Smooth muscle cell (in vitro differentiated cells): ENCODE measurements around the gene LSP1. TPM values are rescaled to one million over a fixed set of nuclear protein-coding genes. Genes with fewer than 3 reads are reported as not detected.

Source experiments
- DNase-seq: peaks from one replicate; lab custom pipeline; 2025; ENCODE audit not compliant: unreplicated experiment; lab: John Stamatoyannopoulos, UW
- H2AFZ ChIP-seq: fragments of 200-600 bp; sonication (generic); 2 replicates; pipeline ENCODE4 v1.6.0; 2016; ENCODE audit warnings: antibody characterized with exemption, low read depth, mild to moderate bottlenecking
- H3F3A ChIP-seq: fragments of 200-600 bp; sonication (generic); 2 replicates; pipeline ENCODE4 v1.6.0; 2017; ENCODE audit warnings: antibody characterized with exemption, low read depth
- H3K27ac ChIP-seq: fragments of 200-600 bp; sonication (generic); 2 replicates; pipeline ENCODE4 v1.5.1; 2016; ENCODE audit warnings: low read depth, mild to moderate bottlenecking
- H3K27me3 ChIP-seq: fragments of 200-600 bp; sonication (generic); 2 replicates; pipeline ENCODE4 v1.6.1; 2016; ENCODE audit warnings: low read depth, mild to moderate bottlenecking
- H3K36me3 ChIP-seq: fragments of 200-600 bp; sonication (generic); 2 replicates; pipeline ENCODE4 v1.5.1; 2016; ENCODE audit warnings: low read depth
- H3K4me1 ChIP-seq: fragments of 200-600 bp; sonication (generic); 2 replicates; pipeline ENCODE4 v1.5.1; 2016; ENCODE audit warnings: low read depth
- H3K4me2 ChIP-seq: fragments of 200-600 bp; sonication (generic); 2 replicates; pipeline ENCODE4 v1.6.0; 2016; ENCODE audit warnings: mild to moderate bottlenecking
- H3K4me3 ChIP-seq: fragments of 200-600 bp; sonication (generic); 2 replicates; pipeline ENCODE4 v1.5.1; 2016; ENCODE audit warnings: mild to moderate bottlenecking
- H3K79me2 ChIP-seq: fragments of 200-600 bp; sonication (generic); 2 replicates; pipeline ENCODE4 v1.6.0; 2016; ENCODE audit warnings: low read depth, mild to moderate bottlenecking
- H3K9ac ChIP-seq: fragments of 200-600 bp; sonication (generic); 2 replicates; pipeline ENCODE4 v1.6.0; 2016; ENCODE audit warnings: low read depth
- H3K9me3 ChIP-seq: fragments of 200-600 bp; sonication (generic); replicated peaks from 2 replicates; pipeline ENCODE4 v1.5.1; 2016; ENCODE audit warnings: low read depth
- H4K20me1 ChIP-seq: fragments of 200-600 bp; sonication (generic); 2 replicates; pipeline ENCODE4 v1.6.0; 2016; ENCODE audit warnings: low read depth
- CTCF ChIP-seq: fragments of 200-600 bp; sonication (generic); IDR thresholded peaks from 2 replicates; pipeline ENCODE4 v1.5.1; 2017; ENCODE audit warnings: borderline replicate concordance, mild to moderate bottlenecking, antibody characterized with exemption; ENCODE audit not compliant: insufficient read depth, poor library complexity, severe bottlenecking
- WGBS: methylation state at CpG from one replicate; pipeline ENCODE4 v1.1.7; 2016; ENCODE audit warnings: low lambda C conversion rate; 5-methylcytosine and 5-hydroxymethylcytosine counted together
- polyA plus RNA-seq: library from polyadenylated mRNA; unstranded; fragments of >200 nt; fragmentation: Nextera tagmentation; extraction: Ambion mirVana; gene quantifications from 2 replicates; pipeline ENCODE4 v1.2.1, GENCODE V29; 2016
- total RNA-seq: library from RNA; depleted of rRNA; stranded (reverse); fragments of >200 nt; gene quantifications from 2 replicates; pipeline ENCODE4 v1.2.3, GENCODE V29; 2014

The LSP1 gene
- total and polyA plus RNA-seq, 2 experiments from 2014 or later = 2.1 to 13.7 TPM

GRCh38 chr11:1857064-1857463 is 4.2 kb downstream of the LSP1 start:
- WGBS = 92% methylated on average over 11 of the region's 11 CpGs
- H3K27me3 ChIP-seq = no peaks in the 10 kb centered on the region

GRCh38 chr11:1858154-1858553 is 5.3 kb downstream of the LSP1 start:
- H3K9me3 ChIP-seq = no peaks in the 10 kb centered on the region
- H3K4me2 ChIP-seq = no peak overlapping the region
- H3K79me2 ChIP-seq = no peaks in the 10 kb centered on the region
- no peaks in the 10 kb centered on the region for H3K36me3 ChIP-seq
- no peak for DNase-seq
- H4K20me1 ChIP-seq = no peaks in the 10 kb centered on the region
- no peak for TF ChIP-seq CTCF
- H3K4me1 ChIP-seq = no peaks in the 10 kb centered on the region
- H3K27me3 ChIP-seq = no peaks in the 10 kb centered on the region
- no peaks in the 10 kb centered on the region for H3F3A ChIP-seq
- H3K9ac ChIP-seq = no peak overlapping the region
- H2AFZ ChIP-seq = no peak overlapping the region
- 96% methylated on average over 9 of the region's 9 CpGs for WGBS
- H3K4me3 ChIP-seq = no peak overlapping the region
- no peak overlapping the region for H3K27ac ChIP-seq

More at GRCh38 chr11:1857064-1857463, 4.2 kb downstream of the LSP1 start:
- no peak overlapping the region for H3K9ac ChIP-seq
- H3K4me2 ChIP-seq = no peak overlapping the region
- H3K9me3 ChIP-seq = no peaks in the 10 kb centered on the region
- no peaks in the 10 kb centered on the region for H3K4me1 ChIP-seq
- no peaks in the 10 kb centered on the region for H3F3A ChIP-seq
- no peaks in the 10 kb centered on the region for H4K20me1 ChIP-seq
- no peak for TF ChIP-seq CTCF
- DNase-seq = no peak
- no peak overlapping the region for H3K4me3 ChIP-seq
- no peak overlapping the region for H2AFZ ChIP-seq
- no peak overlapping the region for H3K27ac ChIP-seq
- no peaks in the 10 kb centered on the region for H3K36me3 ChIP-seq
- no peaks in the 10 kb centered on the region for H3K79me2 ChIP-seq

GRCh38 chr11:1858576-1858975 is 5.7 kb downstream of the LSP1 start:
- Histone ChIP-seq H3K4me3 (no peak overlapping the region), H3F3A (no peaks in the 10 kb centered on the region), H3K9ac (no peak overlapping the region), H3K9me3 (no peaks in the 10 kb centered on the region), H3K27ac (no peak overlapping the region), H3K4me1 (no peaks in the 10 kb centered on the region), H4K20me1 (no peaks in the 10 kb centered on the region), H2AFZ (no peak overlapping the region), H3K4me2 (no peak overlapping the region), H3K27me3 (no peaks in the 10 kb centered on the region), H3K36me3 (no peaks in the 10 kb centered on the region), H3K79me2 (no peaks in the 10 kb centered on the region)
- 82% methylated on average over 6 of the region's 7 CpGs for WGBS
- TF ChIP-seq CTCF = no peak
- DNase-seq = no peak

- no peak overlapping the region for H2AFZ ChIP-seq
- no peaks in the 10 kb centered on the region for H3K27me3 ChIP-seq
- no peak overlapping the region for H3K4me2 ChIP-seq
- H3K9me3 ChIP-seq = no peaks in the 10 kb centered on the region
- no peaks in the 10 kb centered on the region for H3F3A ChIP-seq
- no peak for TF ChIP-seq CTCF
- no peak overlapping the region for H3K4me3 ChIP-seq
- H3K36me3 ChIP-seq = no peaks in the 10 kb centered on the region
- no peaks in the 10 kb centered on the region for H3K79me2 ChIP-seq
- peaks cover under 1% of the 10 kb centered on the region for H3K4me1 ChIP-seq
- H3K9ac ChIP-seq = no peak overlapping the region
- 86% methylated on average over 4 of the region's 4 CpGs for WGBS
- no peak overlapping the region for H3K27ac ChIP-seq
- no peak for DNase-seq
- H4K20me1 ChIP-seq = no peaks in the 10 kb centered on the region
These were observed 6.1 kb downstream of the LSP1 start for GRCh38 chr11:1859004-1859403.
